Liver (tissue), 3 donors: ENCODE measurements around the gene TMTC1.

Source experiments
- CTCF ChIP-seq: fragments of 150-350 bp; IDR thresholded peaks from 2 replicates; pipeline ENCODE4 v1.5.1; 2017; ENCODE audit warnings: improper control_type of control experiment, low read depth, low read length; ENCODE audit not compliant: missing input control
- FOXA1 ChIP-seq: IDR thresholded peaks from 2 replicates; pipeline ENCODE4 v1.6.1; 2016; ENCODE audit warnings: antibody characterized with exemption
- GABPA ChIP-seq, 2 donors: IDR thresholded peaks in 1 of 2; conservative IDR thresholded peaks in 1 of 2; 2 replicates each; pipeline ENCODE4 v1.6.1; 2016; ENCODE audit warnings: antibody characterized with exemption in 2 of 2, mild to moderate bottlenecking in 1 of 2, moderate library complexity in 1 of 2
- HNF4A ChIP-seq, 2 donors: conservative IDR thresholded peaks; 2 replicates each; pipeline ENCODE4 v1.6.1; 2016; ENCODE audit warnings: antibody characterized with exemption in 2 of 2, mild to moderate bottlenecking in 2 of 2
- HNF4G ChIP-seq: IDR thresholded peaks from 2 replicates; pipeline ENCODE4 v1.6.1; 2016; ENCODE audit warnings: antibody characterized with exemption
- donor health status: healthy.
- donor health status: healthy.

GRCh38 chr12:29499235-29499634 is 284.5 kb downstream of the TMTC1 start:
- no peak for TF ChIP-seq CTCF
- no peak for TF ChIP-seq HNF4G
- no peak for TF ChIP-seq FOXA1
- TF ChIP-seq GABPA (IDR thresholded peaks at IDR 0.05 in 1 of 2, conservative IDR thresholded peaks at IDR 0.05 in 1 of 2) = no peak
- TF ChIP-seq HNF4A (conservative IDR thresholded peaks at IDR 0.05) = no peak
